Occipital lobe (tissue), 2 donors: Measurements from ENCODE around the gene REPS2. TPM values are rescaled to one million over a fixed set of nuclear protein-coding genes. Genes with fewer than 3 reads are reported as not detected.

Source experiments
- small RNA-seq: library from RNA; depleted of rRNA; stranded (forward); fragments of <200 nt; gene quantifications from one replicate; pipeline ENCODE3, GENCODE V24; 2014
- total RNA-seq: library from RNA; depleted of rRNA; stranded (reverse); fragments of >200 nt; gene quantifications from one replicate; pipeline ENCODE4 v1.2.3, GENCODE V29; 2014

Gene REPS2
- total RNA-seq, 1 donor from 2014 or later = 37.7 TPM

Small RNA genes lying within 50 kb of the gene (small RNA-seq; reads per million reads assigned to genes)
- gene RF00019 (not detected), gene RF00190 (not detected)

Other genes starting within 250 kb of the REPS2 start
- gene CTPS2, start 234.0 kb upstream of the REPS2 start, total RNA-seq = 33.4 TPM
- gene SYAP1, start 227.0 kb upstream of the REPS2 start, total RNA-seq = 25.0 TPM
- gene TXLNG, start 160.2 kb upstream of the REPS2 start, total RNA-seq = 13.1 TPM
- gene RBBP7, start 76.3 kb upstream of the REPS2 start, total RNA-seq = 60.8 TPM